ENCODE measurements around the gene ZIC2.
"Not testable (repeated sequence)": the region's sequence is repeated elsewhere in the genome, so short reads cannot be mapped to it uniquely, and the experiment has no call there.

ZIC2 gene

GRCh38 chr13:99944606-99945005, 37.0 kb upstream of the ZIC2 start (continued):
- TF ChIP-seq, protein P1, sequence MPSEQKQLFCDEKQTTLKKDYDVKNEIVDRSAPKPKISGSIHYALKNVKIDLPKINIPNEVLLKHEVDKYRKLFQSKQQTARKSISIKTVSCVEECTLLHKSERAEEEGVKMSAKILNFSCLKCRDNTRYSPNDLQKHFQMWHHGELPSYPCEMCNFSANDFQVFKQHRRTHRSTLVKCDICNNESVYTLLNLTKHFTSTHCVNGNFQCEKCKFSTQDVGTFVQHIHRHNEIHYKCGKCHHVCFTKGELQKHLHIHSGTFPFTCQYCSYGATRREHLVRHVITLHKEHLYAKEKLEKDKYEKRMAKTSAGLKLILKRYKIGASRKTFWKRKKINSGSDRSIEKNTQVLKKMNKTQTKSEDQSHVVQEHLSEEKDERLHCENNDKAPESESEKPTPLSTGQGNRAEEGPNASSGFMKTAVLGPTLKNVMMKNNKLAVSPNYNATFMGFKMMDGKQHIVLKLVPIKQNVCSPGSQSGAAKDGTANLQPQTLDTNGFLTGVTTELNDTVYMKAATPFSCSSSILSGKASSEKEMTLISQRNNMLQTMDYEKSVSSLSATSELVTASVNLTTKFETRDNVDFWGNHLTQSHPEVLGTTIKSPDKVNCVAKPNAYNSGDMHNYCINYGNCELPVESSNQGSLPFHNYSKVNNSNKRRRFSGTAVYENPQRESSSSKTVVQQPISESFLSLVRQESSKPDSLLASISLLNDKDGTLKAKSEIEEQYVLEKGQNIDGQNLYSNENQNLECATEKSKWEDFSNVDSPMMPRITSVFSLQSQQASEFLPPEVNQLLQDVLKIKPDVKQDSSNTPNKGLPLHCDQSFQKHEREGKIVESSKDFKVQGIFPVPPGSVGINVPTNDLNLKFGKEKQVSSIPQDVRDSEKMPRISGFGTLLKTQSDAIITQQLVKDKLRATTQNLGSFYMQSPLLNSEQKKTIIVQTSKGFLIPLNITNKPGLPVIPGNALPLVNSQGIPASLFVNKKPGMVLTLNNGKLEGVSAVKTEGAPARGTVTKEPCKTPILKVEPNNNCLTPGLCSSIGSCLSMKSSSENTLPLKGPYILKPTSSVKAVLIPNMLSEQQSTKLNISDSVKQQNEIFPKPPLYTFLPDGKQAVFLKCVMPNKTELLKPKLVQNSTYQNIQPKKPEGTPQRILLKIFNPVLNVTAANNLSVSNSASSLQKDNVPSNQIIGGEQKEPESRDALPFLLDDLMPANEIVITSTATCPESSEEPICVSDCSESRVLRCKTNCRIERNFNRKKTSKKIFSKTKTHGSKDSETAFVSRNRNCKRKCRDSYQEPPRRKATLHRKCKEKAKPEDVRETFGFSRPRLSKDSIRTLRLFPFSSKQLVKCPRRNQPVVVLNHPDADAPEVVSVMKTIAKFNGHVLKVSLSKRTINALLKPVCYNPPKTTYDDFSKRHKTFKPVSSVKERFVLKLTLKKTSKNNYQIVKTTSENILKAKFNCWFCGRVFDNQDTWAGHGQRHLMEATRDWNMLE (tag by site-specific recombination; conservative IDR thresholded peaks at IDR 0.05; ENCODE audit: low read depth) = no peak
- TF ChIP-seq ZNF202 (tag by site-specific recombination; IDR thresholded peaks at IDR 0.05; ENCODE audit: borderline replicate concordance) (no peak), ZNF404 (tag by site-specific recombination; IDR thresholded peaks at IDR 0.05) (no peak), ZNF248 (tag by site-specific recombination; IDR thresholded peaks at IDR 0.05) (no peak)

DNA sequence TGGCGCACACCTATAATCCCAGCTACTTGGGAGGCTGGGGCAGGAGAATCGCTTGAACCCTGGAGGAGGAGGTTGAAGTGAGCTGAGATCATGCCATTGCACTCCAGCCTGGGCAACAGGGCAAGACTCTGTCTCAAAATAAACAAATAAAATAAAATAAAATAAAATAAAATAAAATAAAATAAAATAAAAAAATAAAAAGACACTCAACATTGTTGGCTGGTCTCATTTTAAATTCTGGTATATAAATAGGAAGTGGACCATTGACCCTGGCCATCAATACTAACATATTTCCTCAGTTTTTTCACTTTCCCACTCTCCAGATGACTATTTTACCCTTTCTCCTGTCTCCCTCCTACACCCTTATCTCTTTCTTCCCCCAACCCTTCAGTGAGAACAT, 36.1 kb upstream of the ZIC2 start:
- H3K36me3 ChIP-seq (ENCODE audit: control insufficient read depth in 2 of 2, insufficient read depth in 1 of 2, low read length in 2 of 2); H3K4me1 ChIP-seq (ENCODE audit: control insufficient read depth, insufficient read depth, low read length); POLR2A ChIA-PET; H3K9me3 ChIP-seq (ENCODE audit: control insufficient read depth, insufficient read depth, low read depth, low read length); CTCF ChIA-PET; H3K27ac ChIP-seq (ENCODE audit: extremely low read depth, low read depth, low read length); H3K4me3 ChIP-seq (ENCODE audit: low read depth, low read length): not testable (repeated sequence)

DNA sequence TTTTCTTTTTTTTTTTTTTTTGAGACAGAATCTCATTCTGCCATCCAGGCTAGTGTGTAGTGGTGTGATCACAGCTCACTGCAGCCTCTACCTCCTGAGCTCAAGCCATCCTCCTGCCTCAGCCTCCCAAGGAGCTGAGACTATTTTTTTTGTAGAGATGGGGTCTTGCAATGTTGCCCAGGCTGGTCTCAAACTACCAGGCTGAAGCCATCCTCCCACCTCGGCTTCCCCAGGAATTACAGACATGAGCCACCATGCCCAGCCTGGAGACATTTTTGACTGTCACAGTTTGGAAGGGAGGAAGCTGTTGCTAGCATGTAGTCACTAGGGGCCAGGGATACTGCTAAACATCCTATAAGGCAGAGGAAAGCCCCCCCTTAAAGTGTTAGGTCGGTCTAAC, 33.9 kb upstream of the ZIC2 start:
- Histone ChIP-seq H3K9me3 (ENCODE audit: control insufficient read depth, insufficient read depth, low read depth, low read length) (no peaks in the 10 kb centered on the region), H3K27ac (ENCODE audit: extremely low read depth, low read depth, low read length) (no peak overlapping the region), H3K36me3 (ENCODE audit: control insufficient read depth in 2 of 2, insufficient read depth in 1 of 2, low read length in 2 of 2) (no peaks in the 10 kb centered on the region), H3K4me1 (ENCODE audit: control insufficient read depth, insufficient read depth, low read length) (peaks cover 10% of the 10 kb centered on the region), H3K4me3 (ENCODE audit: low read depth, low read length) (no peak overlapping the region)
- POLR2A ChIA-PET = no interaction called here
- TF ChIP-seq ZNF121 (tag by site-specific recombination; IDR thresholded peaks at IDR 0.05) (peak; percentile 88), ZBTB10 (tag by site-specific recombination; IDR thresholded peaks at IDR 0.05) (no peak), ZNF18 (tag by site-specific recombination; IDR thresholded peaks at IDR 0.05) (peak; percentile 41; the same call in 1 of the 2 replicates), HIC1 (tag by site-specific recombination; IDR thresholded peaks at IDR 0.05) (no peak), ZFP69B (tag by site-specific recombination; IDR thresholded peaks at IDR 0.05) (no peak), ZNF423 (tag by site-specific recombination; IDR thresholded peaks at IDR 0.05) (no peak), ZNF629 (tag by site-specific recombination; IDR thresholded peaks at IDR 0.05) (no peak), ZNF488 (tag by site-specific recombination; IDR thresholded peaks at IDR 0.05) (no peak), ZNF169 (tag by site-specific recombination; IDR thresholded peaks at IDR 0.05) (no peak), ZNF26 (tag by site-specific recombination; IDR thresholded peaks at IDR 0.05) (no peak)
- TF ChIP-seq, protein P2, sequence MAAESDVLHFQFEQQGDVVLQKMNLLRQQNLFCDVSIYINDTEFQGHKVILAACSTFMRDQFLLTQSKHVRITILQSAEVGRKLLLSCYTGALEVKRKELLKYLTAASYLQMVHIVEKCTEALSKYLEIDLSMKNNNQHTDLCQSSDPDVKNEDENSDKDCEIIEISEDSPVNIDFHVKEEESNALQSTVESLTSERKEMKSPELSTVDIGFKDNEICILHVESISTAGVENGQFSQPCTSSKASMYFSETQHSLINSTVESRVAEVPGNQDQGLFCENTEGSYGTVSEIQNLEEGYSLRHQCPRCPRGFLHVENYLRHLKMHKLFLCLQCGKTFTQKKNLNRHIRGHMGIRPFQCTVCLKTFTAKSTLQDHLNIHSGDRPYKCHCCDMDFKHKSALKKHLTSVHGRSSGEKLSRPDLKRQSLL (tag by site-specific recombination; IDR thresholded peaks at IDR 0.05) = no peak
- TF ChIP-seq, protein P3, sequence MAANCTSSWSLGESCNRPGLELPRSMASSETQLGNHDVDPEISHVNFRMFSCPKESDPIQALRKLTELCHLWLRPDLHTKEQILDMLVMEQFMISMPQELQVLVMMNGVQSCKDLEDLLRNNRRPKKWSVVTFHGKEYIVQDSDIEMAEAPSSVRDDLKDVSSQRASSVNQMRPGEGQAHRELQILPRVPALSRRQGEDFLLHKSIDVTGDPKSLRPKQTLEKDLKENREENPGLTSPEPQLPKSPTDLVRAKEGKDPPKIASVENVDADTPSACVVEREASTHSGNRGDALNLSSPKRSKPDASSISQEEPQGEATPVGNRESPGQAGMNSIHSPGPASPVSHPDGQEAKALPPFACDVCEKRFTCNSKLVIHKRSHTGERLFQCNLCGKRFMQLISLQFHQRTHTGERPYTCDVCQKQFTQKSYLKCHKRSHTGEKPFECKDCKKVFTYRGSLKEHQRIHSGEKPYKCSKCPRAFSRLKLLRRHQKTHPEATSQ (tag by site-specific recombination; IDR thresholded peaks at IDR 0.05) = no peak
- CTCF ChIA-PET = interaction anchor here (0.7 to 1.6 kb wide), 2 partner anchors 31 to 291 kb away, joined by 3 to 5 read pairs; no protein-coding TSS in a partner anchor
